OCI-M2 (cell line): ENCODE results near the gene SCN11A.
"Not testable (repeated sequence)": the region's sequence is repeated elsewhere in the genome, so short reads cannot be mapped to it uniquely, and the experiment has no call there.

Experiments
- DNase-seq: peaks from one replicate; lab custom pipeline; 2025; ENCODE audit not compliant: unreplicated experiment; lab: John Stamatoyannopoulos, UW

The SCN11A gene

GRCh38 chr3:39067286-39067685 is 15.5 kb upstream of the SCN11A start:
- no peak for DNase-seq

- no peak for DNase-seq
Measured at GRCh38 chr3:39065197-39065596, 13.5 kb upstream of the SCN11A start.

GRCh38 chr3:39064646-39065045 is 12.9 kb upstream of the SCN11A start:
- DNase-seq = no peak

GRCh38 chr3:39063143-39063542 is 11.4 kb upstream of the SCN11A start:
- no peak for DNase-seq

GRCh38 chr3:39062180-39062579 is 10.4 kb upstream of the SCN11A start:
- no peak for DNase-seq

GRCh38 chr3:39061228-39061627 is 9.5 kb upstream of the SCN11A start:
- not testable (repeated sequence) for DNase-seq

GRCh38 chr3:39056151-39056550 is 4.4 kb upstream of the SCN11A start:
- no peak for DNase-seq

GRCh38 chr3:39053696-39054095 is 2.0 kb upstream of the SCN11A start:
- DNase-seq = no peak

GRCh38 chr3:39052583-39052982 is 839 bp upstream of the SCN11A start:
- DNase-seq = no peak

- DNase-seq = no peak
Measured at GRCh38 chr3:39050029-39050428, 1.7 kb downstream of the SCN11A start.

- no peak for DNase-seq
Measured at GRCh38 chr3:39038165-39038564, 13.6 kb downstream of the SCN11A start.

GRCh38 chr3:39029556-39029955 is 22.2 kb downstream of the SCN11A start:
- DNase-seq = no peak

- DNase-seq = no peak
Measured at GRCh38 chr3:39028546-39028945, 23.2 kb downstream of the SCN11A start.

GRCh38 chr3:39025222-39025970 is 26.3 kb downstream of the SCN11A start:
- DNase-seq = no peak

- DNase-seq = no peak
Measured at GRCh38 chr3:39024497-39024896, 27.2 kb downstream of the SCN11A start.

- DNase-seq = no peak
Measured at GRCh38 chr3:39022286-39022630, 29.5 kb downstream of the SCN11A start.

GRCh38 chr3:39021465-39022285 is 30.1 kb downstream of the SCN11A start:
- no peak for DNase-seq

- no peak for DNase-seq
Measured at GRCh38 chr3:39021029-39021428, 30.7 kb downstream of the SCN11A start.

- no peak for DNase-seq
Measured at GRCh38 chr3:39019299-39019698, 32.4 kb downstream of the SCN11A start.

- no peak for DNase-seq
Measured at GRCh38 chr3:39015418-39015817, 36.3 kb downstream of the SCN11A start.

GRCh38 chr3:39013921-39014509 is 37.7 kb downstream of the SCN11A start:
- no peak for DNase-seq

- DNase-seq = no peak
Measured at GRCh38 chr3:39013289-39013688, 38.5 kb downstream of the SCN11A start.
